NCI-H1092 treated with DMSO at 0.1 percent for 48 hours (cell line): ENCODE data around the gene RAB8A.
"Not testable (repeated sequence)": the region's sequence is repeated elsewhere in the genome, so short reads cannot be mapped to it uniquely, and the experiment has no call there.

Experiments used
- DNase-seq: peaks from one replicate; lab custom pipeline; 2025; lab: John Stamatoyannopoulos, UW

Gene RAB8A

DNA sequence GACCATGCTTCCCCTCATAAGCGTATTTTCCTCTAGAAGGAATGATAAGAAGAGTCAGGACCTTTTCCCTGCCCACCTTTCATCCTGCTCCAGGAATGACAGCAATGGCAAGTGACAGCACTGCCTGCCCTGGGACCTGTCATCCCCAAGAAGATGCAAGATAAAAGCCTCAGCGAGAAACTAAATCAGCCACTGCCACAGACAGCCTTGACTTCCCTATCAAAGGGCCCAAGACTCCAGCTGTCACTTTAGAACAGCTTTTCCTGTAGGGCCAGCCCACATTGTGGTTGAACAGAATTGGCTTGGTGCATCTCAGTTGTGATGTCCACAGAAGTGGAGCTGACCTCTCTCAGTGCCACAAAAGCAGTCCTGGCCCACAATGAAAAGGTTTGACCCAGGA, 1.1 kb downstream of the RAB8A start:
- DNase-seq = no peak

GRCh38 chr19:16113727-16114126, 2.0 kb downstream of the RAB8A start:
- no peak for DNase-seq

GRCh38 chr19:16115301-16116039, 3.8 kb downstream of the RAB8A start:
- no peak for DNase-seq

DNA sequence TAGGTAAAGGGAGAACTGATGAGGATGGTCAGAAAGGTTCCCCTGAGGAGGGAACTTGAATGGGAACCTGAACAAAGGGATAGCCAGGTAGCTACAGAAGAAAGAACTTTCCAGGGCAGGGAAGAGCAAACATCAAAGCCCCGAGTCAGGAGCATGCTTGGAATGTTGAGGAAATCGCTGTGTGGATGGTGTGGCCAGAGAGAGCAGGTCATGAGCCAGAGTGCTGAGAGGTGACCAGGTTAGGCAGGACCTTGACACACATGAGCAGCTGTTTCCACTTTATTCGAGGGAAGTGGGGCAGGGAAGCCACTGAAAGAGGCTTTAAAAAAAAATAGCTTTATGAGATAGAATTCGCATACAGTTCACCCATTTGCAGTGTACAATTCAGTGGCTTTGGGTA, 4.4 kb downstream of the RAB8A start:
- no peak for DNase-seq

GRCh38 chr19:16117594-16118033, 5.9 kb downstream of the RAB8A start:
- no peak for DNase-seq

DNA sequence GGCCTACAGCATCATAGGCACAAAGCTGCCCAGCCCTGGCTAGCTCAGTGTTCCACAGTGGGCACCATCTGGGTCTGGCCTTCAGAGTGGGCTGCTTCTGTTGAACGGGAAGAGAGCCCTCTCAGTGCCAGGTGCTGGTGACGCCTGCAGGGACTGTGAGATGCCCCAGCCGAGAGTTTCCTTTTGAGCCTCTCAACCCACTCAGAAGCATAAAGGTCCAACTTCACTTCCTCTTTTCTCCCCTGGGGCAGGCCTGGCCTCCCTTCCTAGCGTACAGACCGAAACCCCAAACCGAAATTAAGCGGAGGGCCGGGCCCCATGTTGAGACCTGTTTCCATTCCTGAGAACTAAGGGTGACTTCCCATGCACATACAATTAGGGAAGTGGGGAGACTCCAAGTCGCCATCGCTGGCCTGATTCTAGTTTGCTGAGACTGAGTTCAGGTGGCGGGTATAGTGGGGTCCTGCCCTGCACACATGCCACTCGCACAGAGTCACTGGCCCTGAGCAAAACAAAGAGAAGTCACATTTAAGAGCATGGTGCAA, 6.9 kb downstream of the RAB8A start:
- no peak for DNase-seq

DNA sequence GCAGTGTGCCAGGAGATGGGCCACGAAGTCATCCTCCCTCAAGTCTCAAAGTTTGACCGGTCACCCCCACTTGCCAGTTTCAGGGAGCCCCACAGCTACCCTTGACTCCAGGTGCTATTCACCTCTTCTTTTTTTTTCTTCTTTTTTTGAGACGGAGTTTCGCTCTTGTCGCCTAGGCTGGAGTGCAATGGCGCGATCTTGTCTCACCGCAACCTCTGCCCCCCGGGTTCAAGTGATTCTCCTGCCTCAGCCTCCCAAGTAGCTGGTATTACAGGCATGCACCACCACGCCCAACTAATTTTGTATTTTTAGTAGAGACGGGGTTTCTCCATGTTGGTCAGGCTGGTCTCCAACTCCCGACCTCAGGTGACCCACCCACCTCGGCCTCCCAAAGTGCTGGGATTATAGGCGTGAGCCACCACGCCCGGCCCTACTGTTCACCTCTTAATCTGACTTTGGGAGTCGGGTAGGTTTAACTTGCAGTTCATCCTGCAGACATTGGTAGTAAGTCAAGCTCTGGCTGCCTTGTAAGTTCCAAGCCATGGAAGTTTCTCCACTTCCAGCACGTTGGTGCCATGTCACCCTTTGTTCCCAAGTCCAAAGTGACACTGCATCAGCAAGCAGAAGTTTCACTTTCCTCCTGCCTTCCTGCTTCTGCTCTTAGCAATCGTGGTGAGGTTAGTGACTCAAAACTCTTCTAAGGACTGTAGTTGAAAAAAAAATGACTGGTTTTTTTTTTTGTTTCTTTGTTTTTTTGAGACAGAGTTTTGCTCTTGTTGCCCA, 7.6 kb downstream of the RAB8A start:
- not testable (repeated sequence) for DNase-seq

DNA sequence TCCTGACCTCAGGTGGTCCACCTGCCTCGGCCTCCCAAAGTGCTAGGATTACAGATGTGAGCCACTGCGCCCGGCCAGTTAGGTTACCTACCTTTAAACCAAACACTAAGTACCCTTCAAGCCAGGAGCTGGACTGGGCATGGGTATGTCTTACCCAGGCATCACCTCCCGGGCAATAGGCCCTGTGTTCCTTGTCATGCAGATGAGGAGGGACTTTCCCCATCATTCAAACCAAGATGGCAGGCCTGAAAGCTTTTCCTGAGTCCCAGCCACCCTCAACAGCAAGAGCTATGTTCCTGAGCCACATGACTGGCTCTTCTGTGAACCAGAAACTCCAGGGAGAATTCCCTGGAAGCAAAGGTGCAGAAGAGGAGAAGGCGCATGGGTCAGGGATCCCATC, 9.5 kb downstream of the RAB8A start:
- no peak for DNase-seq

DNA sequence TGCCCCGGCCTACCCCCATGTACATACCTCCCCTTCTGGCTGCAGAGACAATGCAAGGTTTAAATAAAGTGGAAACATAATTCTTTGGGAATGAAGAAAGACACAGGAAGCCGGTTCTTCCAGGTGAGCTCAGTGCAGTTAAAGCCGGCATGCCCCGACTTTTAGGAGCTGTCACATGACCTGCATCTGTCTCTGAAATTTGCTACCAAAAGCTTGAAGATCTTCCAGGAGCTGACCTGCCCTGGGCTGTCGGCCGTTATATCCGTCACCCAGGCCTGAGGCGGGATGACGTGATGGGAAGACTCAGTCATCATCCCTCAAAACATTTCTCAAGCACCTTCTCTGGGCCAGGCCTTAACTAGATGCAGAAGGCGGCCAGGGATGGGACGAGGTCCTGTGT, 10.3 kb downstream of the RAB8A start:
- DNase-seq = no peak

GRCh38 chr19:16124953-16125352, 13.3 kb downstream of the RAB8A start:
- no peak for DNase-seq

DNA sequence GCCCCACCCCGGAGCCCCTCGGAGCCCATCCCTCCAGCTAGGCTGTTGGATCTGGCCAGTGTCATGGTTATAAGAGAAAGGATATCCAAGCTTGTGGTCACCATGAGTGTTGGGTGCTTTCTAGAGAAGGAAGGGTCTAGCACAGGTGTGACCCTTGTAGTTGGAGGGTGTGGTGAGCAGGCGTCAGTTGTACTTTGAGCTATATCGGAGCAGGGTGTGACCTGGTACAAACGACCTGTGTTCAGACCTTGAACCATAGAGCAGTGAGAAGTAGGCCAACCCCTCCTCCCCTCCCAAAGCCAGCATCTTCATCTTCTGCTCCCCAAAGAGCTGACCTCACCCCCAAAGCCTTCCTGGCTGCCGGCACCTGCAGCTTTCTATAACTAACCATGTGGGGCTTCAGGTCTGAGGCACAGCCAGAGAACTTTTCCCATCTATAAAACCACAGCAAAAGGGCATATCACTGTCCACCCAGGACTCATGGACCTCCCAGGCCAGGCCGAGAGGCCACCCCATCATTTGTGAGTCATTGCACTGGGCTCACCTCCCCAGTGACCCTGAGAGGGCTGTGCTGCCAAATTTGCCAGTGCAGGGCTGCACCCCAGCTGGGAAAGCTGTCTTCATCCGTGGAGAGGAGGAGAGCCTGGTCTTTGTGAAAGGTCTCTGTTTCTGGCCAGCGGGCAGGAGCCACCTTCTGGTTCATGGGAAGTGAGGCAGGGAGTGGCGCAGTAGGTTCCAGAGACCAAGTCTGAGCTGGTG, 14.2 kb downstream of the RAB8A start:
- DNase-seq = no peak

- no peak for DNase-seq
These were observed 15.4 kb downstream of the RAB8A start for GRCh38 chr19:16127080-16127479.

- DNase-seq = no peak
These were observed 16.2 kb downstream of the RAB8A start for GRCh38 chr19:16127776-16128371.

GRCh38 chr19:16131648-16132047, 20.0 kb downstream of the RAB8A start:
- DNase-seq = no peak

DNA sequence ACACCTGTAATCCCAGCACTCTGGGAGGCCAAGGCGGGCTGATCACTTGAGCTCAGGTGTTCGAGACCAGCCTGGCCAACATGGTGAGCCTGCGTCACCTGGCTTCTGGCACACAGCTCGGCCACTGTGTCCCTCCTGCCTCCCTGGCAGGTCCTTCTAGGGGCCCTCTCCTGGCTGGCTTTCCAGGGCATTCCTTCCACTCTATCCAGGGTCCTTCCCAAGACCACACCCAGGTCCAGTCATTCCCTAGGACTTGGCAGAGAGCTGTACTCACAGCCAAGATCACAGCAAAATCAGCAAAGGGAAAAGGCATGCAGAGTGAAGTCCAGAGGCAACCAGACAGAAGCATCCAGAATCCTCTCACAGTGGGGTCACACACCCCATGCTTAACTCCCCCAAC, 22.1 kb downstream of the RAB8A start:
- DNase-seq = no peak

- DNase-seq = no peak
These were observed 22.8 kb downstream of the RAB8A start for GRCh38 chr19:16134510-16134909.

DNA sequence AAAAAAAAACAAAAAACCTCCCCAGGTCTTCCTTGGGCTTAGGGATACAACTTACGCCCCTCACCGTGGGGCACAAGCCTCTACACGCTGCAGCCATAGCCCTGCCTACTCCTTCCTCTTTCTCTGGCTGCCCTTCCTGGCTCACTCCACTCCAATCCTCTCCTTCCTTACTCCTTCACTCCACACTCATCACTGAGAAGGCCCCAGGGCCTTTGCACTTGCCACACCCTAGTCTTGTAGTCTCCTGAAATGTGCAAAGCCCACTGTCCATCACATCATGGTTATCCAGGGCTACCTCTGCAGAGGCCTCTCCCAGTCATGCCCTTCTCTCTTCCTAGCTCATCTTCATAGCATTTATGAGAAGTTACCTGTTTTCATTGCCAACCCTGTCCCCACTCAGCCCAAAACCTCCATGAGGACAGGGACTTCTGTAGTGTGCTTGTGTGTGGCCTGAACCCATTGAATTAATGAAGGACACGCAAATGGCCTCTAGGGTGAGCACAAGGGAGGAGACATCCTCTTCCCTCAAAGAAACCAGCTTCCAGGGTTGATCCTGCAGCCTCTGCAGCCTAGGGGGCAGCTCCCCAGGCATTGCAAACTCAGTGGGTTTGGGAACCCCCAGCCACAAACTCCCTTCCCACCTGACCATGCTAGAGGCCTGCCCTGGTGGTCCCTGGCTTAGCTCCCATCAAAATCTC, 23.9 kb downstream of the RAB8A start:
- DNase-seq = no peak

DNA sequence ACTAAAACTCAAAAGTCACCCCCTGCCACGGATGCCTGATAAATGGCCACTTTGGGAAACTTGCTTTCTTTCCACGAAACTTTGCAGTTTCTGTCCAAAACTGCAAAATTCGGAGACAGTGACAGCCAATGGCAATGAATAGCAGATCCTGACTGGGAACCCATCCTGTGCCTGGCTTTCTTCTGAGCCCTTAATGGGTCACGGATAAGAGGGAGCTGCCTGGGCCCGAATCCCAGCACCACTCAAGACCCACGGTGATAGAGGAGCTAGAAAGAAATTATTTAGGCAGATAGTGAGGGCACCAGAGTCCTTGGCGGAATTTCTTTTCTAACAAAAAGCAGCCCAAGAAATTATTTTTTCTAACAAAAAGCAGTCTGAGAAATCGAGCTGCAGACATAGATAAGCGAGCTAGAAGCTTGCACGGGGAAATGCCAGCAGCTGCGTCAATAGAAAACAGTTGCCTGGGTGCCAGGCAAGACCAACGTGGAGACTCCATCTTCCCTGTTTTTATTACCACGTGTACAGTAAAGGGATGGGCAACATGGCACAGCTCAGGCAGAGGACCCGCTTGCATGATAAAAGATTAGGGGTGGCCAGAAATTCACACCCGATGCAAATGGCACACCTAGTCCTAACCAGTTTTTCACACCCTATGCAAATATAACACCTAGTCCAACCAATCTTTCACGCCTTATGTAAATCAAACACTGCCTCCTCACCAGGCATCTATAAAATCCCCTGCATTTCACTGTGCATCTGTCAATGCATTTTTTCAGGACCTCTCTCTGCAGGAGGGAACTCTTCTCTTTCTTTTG, 24.7 kb downstream of the RAB8A start:
- peak; percentile 32 for DNase-seq

DNA sequence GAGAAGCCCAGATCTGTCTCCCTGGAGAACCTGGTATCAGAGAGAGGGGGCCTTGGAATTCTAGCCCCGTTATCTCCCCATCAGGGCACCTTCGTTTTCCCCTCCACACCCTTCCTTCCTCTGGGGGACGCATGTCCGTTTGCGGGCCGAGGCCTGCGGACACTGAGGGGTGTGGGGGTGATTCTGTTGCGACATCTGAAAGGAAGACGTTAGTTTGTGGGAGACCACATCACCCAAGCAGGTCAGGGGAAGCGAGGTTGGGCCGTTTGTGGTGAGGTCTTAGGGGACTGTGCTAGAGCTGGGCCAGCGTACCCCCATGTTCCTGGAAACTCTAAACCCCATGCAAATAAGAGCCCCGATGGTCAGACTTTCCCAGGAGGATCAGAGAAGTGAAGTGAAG, 28.1 kb downstream of the RAB8A start:
- DNase-seq = no peak

DNA sequence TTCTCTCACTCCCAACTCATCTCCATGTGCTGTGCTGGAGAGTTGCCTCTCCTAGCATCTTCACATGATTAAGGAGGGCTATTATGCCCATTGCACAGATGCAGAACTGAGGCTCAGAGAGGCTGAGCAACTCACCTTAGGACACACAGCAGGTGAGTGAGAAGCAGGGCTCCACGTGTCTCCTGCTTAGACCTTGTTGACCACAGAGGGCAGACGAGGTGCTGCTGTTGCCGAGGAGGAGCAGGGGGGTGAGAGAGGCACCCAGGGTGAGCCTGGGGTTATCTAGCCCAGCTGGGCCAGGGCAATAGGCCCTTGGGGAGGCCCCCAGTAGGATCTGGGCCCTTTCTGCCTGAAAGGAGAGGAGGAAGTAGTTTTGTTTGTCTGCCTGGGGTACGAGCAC, 29.4 kb downstream of the RAB8A start:
- DNase-seq = no peak
